Omental fat pad (tissue), 4 donors: ENCODE results near the gene SDF4. TPM values are rescaled to one million over a fixed set of nuclear protein-coding genes. Genes with fewer than 3 reads are reported as not detected.

Source experiments
- ATAC-seq: fragments of 150-250 bp; one replicate; pipeline ENCODE4 v1.9.1; 2016; ENCODE audit warnings: mild to moderate bottlenecking, moderate library complexity; ENCODE audit not compliant: low FRiP score
- DNase-seq: peaks from one replicate; pipeline ENCODE4 v3.0.0-alpha.2; 2019; ENCODE audit warnings: low spot score
- CTCF ChIP-seq, 3 donors: fragments of 450-650 bp; IDR thresholded peaks; one replicate each; pipeline ENCODE4 v1.5.1; 2016 to 2017; ENCODE audit warnings: antibody characterized with exemption in 3 of 3, mild to moderate bottlenecking in 3 of 3, moderate library complexity in 2 of 3
- total RNA-seq, 4 donors: library from RNA; depleted of rRNA; stranded (reverse); fragments of >200 nt; gene quantifications; one replicate each; pipeline ENCODE4 v1.1.0, GENCODE V29; 2016

The SDF4 gene
- total RNA-seq, 4 donors from 2014 or later = 78.3 to 122 (median 98.8) TPM

- no peak for DNase-seq
- TF ChIP-seq CTCF (IDR thresholded peaks at IDR 0.05) = no peak
- ATAC-seq = no peak
Observed at GRCh38 chr1:1237874-1238701, 6.3 kb upstream of the SDF4 start.

GRCh38 chr1:1236945-1237873 lies 5.4 kb upstream of the SDF4 start:
- ATAC-seq (no peak), DNase-seq (no peak)
- no peak for TF ChIP-seq CTCF (IDR thresholded peaks at IDR 0.05)

GRCh38 chr1:1236176-1236763 lies 4.5 kb upstream of the SDF4 start:
- TF ChIP-seq CTCF (IDR thresholded peaks at IDR 0.05) = no peak
- no peak for ATAC-seq
- DNase-seq = no peak

- no peak for DNase-seq
- no peak for ATAC-seq
- no peak for TF ChIP-seq CTCF (IDR thresholded peaks at IDR 0.05)
Observed at GRCh38 chr1:1235016-1235744, 3.4 kb upstream of the SDF4 start.

GRCh38 chr1:1234180-1234808 lies 2.5 kb upstream of the SDF4 start:
- TF ChIP-seq CTCF (IDR thresholded peaks at IDR 0.05) = no peak
- DNase-seq (no peak), ATAC-seq (no peak)

- ATAC-seq = no peak
- TF ChIP-seq CTCF (IDR thresholded peaks at IDR 0.05) = no peak
- DNase-seq = no peak
Observed at GRCh38 chr1:1233567-1233892, 1.7 kb upstream of the SDF4 start.
